GDM1 (cell line): ENCODE data around the gene TNFRSF19.

Experiments
- DNase-seq: peaks from one replicate; lab custom pipeline; 2025; lab: John Stamatoyannopoulos, UW

The TNFRSF19 gene

GRCh38 chr13:23628765-23629565, 58.8 kb downstream of the TNFRSF19 start:
- no peak for DNase-seq

GRCh38 chr13:23629566-23630272, 59.5 kb downstream of the TNFRSF19 start:
- DNase-seq = no peak

GRCh38 chr13:23630349-23631093, 60.3 kb downstream of the TNFRSF19 start:
- no peak for DNase-seq

- no peak for DNase-seq
These were observed 61.3 kb downstream of the TNFRSF19 start for GRCh38 chr13:23631311-23632047.

- no peak for DNase-seq
These were observed 61.9 kb downstream of the TNFRSF19 start for GRCh38 chr13:23632048-23632582.

GRCh38 chr13:23632741-23633140, 62.5 kb downstream of the TNFRSF19 start:
- DNase-seq = no peak

GRCh38 chr13:23634897-23635296, 64.7 kb downstream of the TNFRSF19 start:
- DNase-seq = no peak

GRCh38 chr13:23636360-23636759, 66.1 kb downstream of the TNFRSF19 start:
- no peak for DNase-seq

GRCh38 chr13:23637829-23638228, 67.6 kb downstream of the TNFRSF19 start:
- no peak for DNase-seq

GRCh38 chr13:23639674-23640073, 69.5 kb downstream of the TNFRSF19 start:
- no peak for DNase-seq

- no peak for DNase-seq
These were observed 71.9 kb downstream of the TNFRSF19 start for GRCh38 chr13:23642110-23642509.

- no peak for DNase-seq
These were observed 73.3 kb downstream of the TNFRSF19 start for GRCh38 chr13:23643338-23644125.

- no peak for DNase-seq
These were observed 73.9 kb downstream of the TNFRSF19 start for GRCh38 chr13:23644126-23644419.

- no peak for DNase-seq
These were observed 74.4 kb downstream of the TNFRSF19 start for GRCh38 chr13:23644527-23645138.

- no peak for DNase-seq
These were observed 75.6 kb downstream of the TNFRSF19 start for GRCh38 chr13:23645851-23646250.

- no peak for DNase-seq
These were observed 81.2 kb downstream of the TNFRSF19 start for GRCh38 chr13:23651439-23651838.

- no peak for DNase-seq
These were observed 81.7 kb downstream of the TNFRSF19 start for GRCh38 chr13:23651887-23652286.

- DNase-seq = no peak
These were observed 82.9 kb downstream of the TNFRSF19 start for GRCh38 chr13:23652909-23653726.
